Measurements from ENCODE around the gene PLEKHN1.

The PLEKHN1 gene

GRCh38 chr1:964691-965525, 1.4 kb upstream of the PLEKHN1 start:
- TF ChIP-seq CTCF (IDR thresholded peaks at IDR 0.05; ENCODE audit: borderline replicate concordance, control extremely low read depth, extremely low read depth, insufficient read depth, missing control alignments) = no peak
- DNase-seq (ENCODE audit: low spot score) = no peak
- in situ Hi-C loops (cut with MboI; ENCODE audit: low sequenced_read_pairs, unreplicated experiment) = loop anchor here (10.0 kb wide), 1 partner anchor 60 kb away; no protein-coding TSS in a partner anchor

- no peak for DNase-seq (ENCODE audit: low spot score)
- TF ChIP-seq CTCF (IDR thresholded peaks at IDR 0.05; ENCODE audit: borderline replicate concordance, control extremely low read depth, extremely low read depth, insufficient read depth, missing control alignments) = no peak
- in situ Hi-C loops (cut with MboI; ENCODE audit: low sequenced_read_pairs, unreplicated experiment) = loop anchor here (10.0 kb wide), 1 partner anchor 61 kb away; no protein-coding TSS in a partner anchor
These were observed 652 bp upstream of the PLEKHN1 start for GRCh38 chr1:965526-966134.

- in situ Hi-C loops (cut with MboI; ENCODE audit: low sequenced_read_pairs, unreplicated experiment) = loop anchor here (10.0 kb wide), 1 partner anchor 62 kb away; no protein-coding TSS in a partner anchor
- peak; percentile 91 for DNase-seq (ENCODE audit: low spot score)
- TF ChIP-seq CTCF (IDR thresholded peaks at IDR 0.05; ENCODE audit: borderline replicate concordance, control extremely low read depth, extremely low read depth, insufficient read depth, missing control alignments) = no peak
These were observed 520 bp downstream of the PLEKHN1 start for GRCh38 chr1:966704-967300.

- TF ChIP-seq CTCF (IDR thresholded peaks at IDR 0.05; ENCODE audit: borderline replicate concordance, control extremely low read depth, extremely low read depth, insufficient read depth, missing control alignments) = no peak
- in situ Hi-C loops (cut with MboI; ENCODE audit: low sequenced_read_pairs, unreplicated experiment) = loop anchor here (10.0 kb wide), 1 partner anchor 63 kb away; no protein-coding TSS in a partner anchor
- no peak for DNase-seq (ENCODE audit: low spot score)
These were observed 1.4 kb downstream of the PLEKHN1 start for GRCh38 chr1:967466-968343.

- no peak for DNase-seq (ENCODE audit: low spot score)
- in situ Hi-C loops (cut with MboI; ENCODE audit: low sequenced_read_pairs, unreplicated experiment) = loop anchor here (10.0 kb wide), 1 partner anchor 65 kb away; no protein-coding TSS in a partner anchor
- no peak for TF ChIP-seq CTCF (IDR thresholded peaks at IDR 0.05; ENCODE audit: borderline replicate concordance, control extremely low read depth, extremely low read depth, insufficient read depth, missing control alignments)
These were observed 3.1 kb downstream of the PLEKHN1 start for GRCh38 chr1:969260-969855.
